HL-60 (cell line): ENCODE measurements around the gene CNMD.

Source experiments
- CTCF ChIP-seq: IDR thresholded peaks from one replicate; pipeline ENCODE4 v1.5.1; 2011; ENCODE audit warnings: low read length, control low read depth, inconsistent platforms; ENCODE audit not compliant: insufficient read depth
- POLR2AphosphoS5 ChIP-seq: IDR thresholded peaks from 2 replicates; pipeline ENCODE4 v1.6.1; 2012; ENCODE audit warnings: low read depth
- REST ChIP-seq: IDR thresholded peaks from 2 replicates; pipeline ENCODE4 v1.6.1; 2012; ENCODE audit warnings: low read depth; ENCODE audit not compliant: insufficient replicate concordance

- TF ChIP-seq CTCF (no peak), POLR2AphosphoS5 (no peak), REST (no peak)
Measured at GRCh38 chr13:52743569-52743968, 3.9 kb upstream of the CNMD start.
